GM19035 (cell line): Measurements from ENCODE around the gene MYLK.

Source experiments
- ATAC-seq: cut with Tn5 transposase; IDR thresholded peaks from one replicate; pipeline ENCODE4 v1.9.1; 2021; ENCODE audit not compliant: unreplicated experiment

Gene MYLK

GRCh38 chr3:123683505-123684154 is 200.5 kb downstream of the MYLK start:
- ATAC-seq, result no peak

- ATAC-seq, result no peak
Observed at GRCh38 chr3:123682781-123683504, 201.2 kb downstream of the MYLK start.

- no peak for ATAC-seq
Observed at GRCh38 chr3:123682302-123682701, 201.8 kb downstream of the MYLK start.

- no peak for ATAC-seq
Observed at GRCh38 chr3:123679712-123680386, 204.3 kb downstream of the MYLK start.

GRCh38 chr3:123678108-123678511 is 206.0 kb downstream of the MYLK start:
- no peak for ATAC-seq

- ATAC-seq, result no peak
Observed at GRCh38 chr3:123672429-123673146, 211.5 kb downstream of the MYLK start.

- no peak for ATAC-seq
Observed at GRCh38 chr3:123670743-123671142, 213.4 kb downstream of the MYLK start.

GRCh38 chr3:123668906-123669305 is 215.2 kb downstream of the MYLK start:
- ATAC-seq, result no peak

GRCh38 chr3:123667784-123668183 is 216.3 kb downstream of the MYLK start:
- no peak for ATAC-seq

- no peak for ATAC-seq
Observed at GRCh38 chr3:123664753-123665152, 219.4 kb downstream of the MYLK start.

- ATAC-seq, result no peak
Observed at GRCh38 chr3:123663977-123664376, 220.2 kb downstream of the MYLK start.

- no peak for ATAC-seq
Observed at GRCh38 chr3:123661973-123662372, 222.2 kb downstream of the MYLK start.

GRCh38 chr3:123660900-123661299 is 223.2 kb downstream of the MYLK start:
- ATAC-seq, result no peak

- no peak for ATAC-seq
Observed at GRCh38 chr3:123660141-123660675, 223.9 kb downstream of the MYLK start.

- no peak for ATAC-seq
Observed at GRCh38 chr3:123658852-123659206, 225.3 kb downstream of the MYLK start.

- no peak for ATAC-seq
Observed at GRCh38 chr3:123658118-123658851, 225.8 kb downstream of the MYLK start.

GRCh38 chr3:123657568-123657967 is 226.6 kb downstream of the MYLK start:
- no peak for ATAC-seq

- ATAC-seq, result no peak
Observed at GRCh38 chr3:123657111-123657510, 227.0 kb downstream of the MYLK start.

GRCh38 chr3:123656691-123657090 is 227.4 kb downstream of the MYLK start:
- ATAC-seq, result no peak

- ATAC-seq, result no peak
Observed at GRCh38 chr3:123656274-123656673, 227.9 kb downstream of the MYLK start.

- no peak for ATAC-seq
Observed at GRCh38 chr3:123655400-123655799, 228.7 kb downstream of the MYLK start.
